HEK293 (cell line): ENCODE results near the gene HIBCH.

Experiments used
- CTCF ChIA-PET: fragments of 350-600 bp; formaldehyde crosslinking; extraction: SDS; loops from one replicate; lab custom pipeline; 2021; ENCODE audit warnings: antibody characterized with exemption; lab: Yijun Ruan, JAX
- POLR2A ChIA-PET: fragments of 300-600 bp; formaldehyde crosslinking; extraction: SDS; loops from one replicate; lab custom pipeline; 2020; ENCODE audit warnings: antibody characterized with exemption, inconsistent platforms; lab: Yijun Ruan, JAX
- H3K27ac ChIP-seq: fragments of 200-500 bp; sonication (Bioruptor generic); 2 replicates; pipeline ENCODE4 v1.5.1; 2014; ENCODE audit warnings: low read depth, low read length, control low read depth, inconsistent platforms; ENCODE audit errors: extremely low read depth
- H3K36me3 ChIP-seq, 2 experiments: fragments of 200-500 bp in 1 of 2; sonication (Bioruptor generic) in 1 of 2; 1 replicate in 1 of 2; 2 replicates in 1 of 2; pipeline ENCODE4 v1.5.1; 2014 to 2017; ENCODE audit warnings: inconsistent platforms in 2 of 2, low read length in 2 of 2; ENCODE audit not compliant: control insufficient read depth in 2 of 2, insufficient read depth in 1 of 2
- H3K4me1 ChIP-seq: fragments of 200-500 bp; sonication (Bioruptor generic); 2 replicates; pipeline ENCODE4 v1.5.1; 2014; ENCODE audit warnings: mild to moderate bottlenecking, low read length, inconsistent platforms; ENCODE audit not compliant: control insufficient read depth, insufficient read depth
- H3K4me3 ChIP-seq: 2 replicates; pipeline ENCODE4 v1.5.1; 2011; ENCODE audit warnings: low read depth, mild to moderate bottlenecking, control low read depth, low read length, moderate library complexity
- H3K9me3 ChIP-seq: fragments of 200-500 bp; sonication (Bioruptor generic); 2 replicates; pipeline ENCODE4 v1.5.1; 2014; ENCODE audit warnings: low read depth, low read length, inconsistent platforms; ENCODE audit not compliant: control insufficient read depth, insufficient read depth
- IKZF3 ChIP-seq: fragments of 450-650 bp; IDR thresholded peaks from 2 replicates; pipeline ENCODE4 v1.5.0; 2018; ENCODE audit warnings: missing biosample characterization, mild to moderate bottlenecking, missing genetic modification characterization, moderate library complexity
- SALL2 ChIP-seq: fragments of 450-650 bp; formaldehyde crosslinking; IDR thresholded peaks from 2 replicates; pipeline ENCODE4 v1.5.0; 2017; ENCODE audit warnings: missing biosample characterization, mild to moderate bottlenecking, missing genetic modification characterization, borderline replicate concordance
- SP2 ChIP-seq: fragments of 450-650 bp; formaldehyde crosslinking; IDR thresholded peaks from 2 replicates; pipeline ENCODE4 v1.5.1; 2016; ENCODE audit warnings: missing biosample characterization, missing genetic modification characterization
- TCF7L2 ChIP-seq: IDR thresholded peaks from 2 replicates; pipeline ENCODE4 v1.6.1; 2011; ENCODE audit warnings: low read depth, mild to moderate bottlenecking, inconsistent platforms, low read length, moderate library complexity, borderline replicate concordance
- WT1 ChIP-seq: fragments of 450-650 bp; formaldehyde crosslinking; IDR thresholded peaks from 2 replicates; pipeline ENCODE4 v1.5.1; 2016; ENCODE audit warnings: missing biosample characterization, missing genetic modification characterization
- YY2 ChIP-seq: fragments of 450-650 bp; formaldehyde crosslinking; IDR thresholded peaks from 2 replicates; pipeline ENCODE4 v1.5.1; 2016; ENCODE audit warnings: missing biosample characterization, missing genetic modification characterization
- ZBTB20 ChIP-seq: fragments of 450-650 bp; formaldehyde crosslinking; IDR thresholded peaks from 2 replicates; pipeline ENCODE4 v1.5.1; 2016; ENCODE audit warnings: missing biosample characterization, missing genetic modification characterization
- ZFHX2 ChIP-seq: fragments of 450-650 bp; formaldehyde crosslinking; conservative IDR thresholded peaks from 2 replicates; pipeline ENCODE4 v1.5.1; 2016; ENCODE audit warnings: missing biosample characterization, missing genetic modification characterization
- ZFP3 ChIP-seq: fragments of 450-650 bp; formaldehyde crosslinking; IDR thresholded peaks from 2 replicates; pipeline ENCODE4 v1.5.1; 2016; ENCODE audit warnings: low read depth, missing biosample characterization, missing genetic modification characterization
- ZNF132 ChIP-seq: fragments of 450-650 bp; formaldehyde crosslinking; IDR thresholded peaks from 2 replicates; pipeline ENCODE4 v1.5.1; 2017; ENCODE audit warnings: missing biosample characterization, missing genetic modification characterization, borderline replicate concordance
- ZNF140 ChIP-seq: fragments of 450-650 bp; formaldehyde crosslinking; IDR thresholded peaks from 2 replicates; pipeline ENCODE4 v1.5.1; 2016; ENCODE audit warnings: missing biosample characterization, missing genetic modification characterization
- ZNF184 ChIP-seq: fragments of 450-650 bp; IDR thresholded peaks from 2 replicates; pipeline ENCODE4 v1.5.1; 2018; ENCODE audit warnings: missing biosample characterization, mild to moderate bottlenecking, missing genetic modification characterization
- ZNF335 ChIP-seq: fragments of 450-650 bp; formaldehyde crosslinking; conservative IDR thresholded peaks from 2 replicates; pipeline ENCODE4 v1.5.1; 2016; ENCODE audit warnings: missing biosample characterization, missing genetic modification characterization
- ZNF416 ChIP-seq: fragments of 450-650 bp; formaldehyde crosslinking; IDR thresholded peaks from 2 replicates; pipeline ENCODE4 v1.5.1; 2016; ENCODE audit warnings: missing biosample characterization, missing genetic modification characterization
- ZNF510 ChIP-seq: fragments of 450-650 bp; formaldehyde crosslinking; IDR thresholded peaks from 2 replicates; pipeline ENCODE4 v1.5.1; 2018; ENCODE audit warnings: mild to moderate bottlenecking, missing genetic modification characterization, missing biosample characterization; ENCODE audit not compliant: insufficient replicate concordance
- ZNF514 ChIP-seq: fragments of 450-650 bp; formaldehyde crosslinking; IDR thresholded peaks from 2 replicates; pipeline ENCODE4 v1.5.1; 2016; ENCODE audit warnings: missing biosample characterization, missing genetic modification characterization
- ZNF560 ChIP-seq: fragments of 450-650 bp; formaldehyde crosslinking; IDR thresholded peaks from 2 replicates; pipeline ENCODE4 v1.5.1; 2017; ENCODE audit warnings: missing biosample characterization, missing genetic modification characterization, borderline replicate concordance
- ZNF610 ChIP-seq: fragments of 450-650 bp; formaldehyde crosslinking; IDR thresholded peaks from 2 replicates; pipeline ENCODE4 v1.5.1; 2016; ENCODE audit warnings: missing biosample characterization, missing genetic modification characterization, borderline replicate concordance
- ZNF621 ChIP-seq: fragments of 450-650 bp; formaldehyde crosslinking; IDR thresholded peaks from 2 replicates; pipeline ENCODE4 v1.5.1; 2017; ENCODE audit warnings: missing biosample characterization, missing genetic modification characterization
- ZNF701 ChIP-seq: fragments of 450-650 bp; formaldehyde crosslinking; IDR thresholded peaks from 2 replicates; pipeline ENCODE4 v1.5.1; 2016; ENCODE audit warnings: missing biosample characterization, missing genetic modification characterization
- ZNF777 ChIP-seq: fragments of 450-650 bp; formaldehyde crosslinking; IDR thresholded peaks from 2 replicates; pipeline ENCODE4 v1.5.1; 2017; ENCODE audit warnings: missing biosample characterization, missing genetic modification characterization, borderline replicate concordance
- TF ChIP-seq, protein P1 (sequence below): fragments of 450-650 bp; formaldehyde crosslinking; IDR thresholded peaks from 2 replicates; pipeline ENCODE4 v1.5.1; 2016; ENCODE audit warnings: missing biosample characterization, missing genetic modification characterization
- TF ChIP-seq, protein P2 (sequence below): fragments of 450-650 bp; formaldehyde crosslinking; IDR thresholded peaks from 2 replicates; pipeline ENCODE4 v1.5.1; 2017; ENCODE audit warnings: missing biosample characterization, missing genetic modification characterization
- TF ChIP-seq, protein P3 (sequence below): fragments of 450-650 bp; formaldehyde crosslinking; optimal IDR thresholded peaks from 2 replicates; pipeline ENCODE3; 2016; ENCODE audit warnings: missing biosample characterization, mild to moderate bottlenecking, missing genetic modification characterization
- TF ChIP-seq, protein P4 (sequence below): fragments of 450-650 bp; formaldehyde crosslinking; IDR thresholded peaks from 2 replicates; pipeline ENCODE4 v1.5.1; 2016; ENCODE audit warnings: missing biosample characterization, missing genetic modification characterization
- TF ChIP-seq, protein P5 (sequence below): fragments of 450-650 bp; formaldehyde crosslinking; IDR thresholded peaks from 2 replicates; pipeline ENCODE4 v1.5.1; 2017; ENCODE audit warnings: missing biosample characterization, missing genetic modification characterization

The HIBCH gene

DNA sequence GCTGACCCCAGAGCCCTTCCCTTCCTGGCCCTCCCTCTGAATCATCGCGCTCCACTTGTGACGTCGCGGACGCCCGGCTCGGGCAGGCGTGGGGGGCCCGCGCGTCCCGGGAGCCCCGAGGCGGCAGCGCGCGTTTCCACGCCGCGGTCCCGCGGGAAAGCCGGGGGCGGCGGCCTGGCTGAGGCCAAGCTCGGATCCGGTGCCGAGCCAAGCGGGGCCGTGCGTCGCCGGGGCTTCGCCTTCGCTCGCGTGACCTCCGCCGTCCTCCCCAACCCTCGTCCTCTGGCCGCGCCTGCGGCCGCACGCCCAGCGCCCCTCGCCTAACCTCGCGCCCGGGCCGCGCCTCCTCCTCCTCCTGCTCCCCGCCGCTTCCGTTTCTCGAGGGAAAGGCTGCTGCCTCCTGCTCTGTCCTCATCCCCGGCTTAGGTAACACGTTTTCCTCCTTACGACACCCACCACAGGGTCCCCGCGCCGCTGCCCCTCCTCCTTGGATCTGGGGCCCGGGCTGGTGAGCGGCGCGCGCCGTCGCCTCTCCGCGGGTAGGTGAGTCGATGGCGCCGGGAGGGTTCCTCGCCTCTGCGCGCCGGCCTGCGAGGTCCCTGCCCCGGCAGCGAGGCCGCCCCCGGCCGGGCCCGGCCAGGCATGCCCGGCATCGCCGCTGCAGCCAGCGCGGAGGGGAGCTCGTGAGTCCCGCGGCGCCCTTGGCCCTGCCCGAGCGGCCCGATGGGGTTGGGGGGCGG is 24.1 kb upstream of the HIBCH start, which contains the start of gene INPP1 (continued):
- TF ChIP-seq ZFP3 (no peak), ZBTB20 (tag by site-specific recombination) (peak; percentile 91), ZNF132 (no peak), ZNF335 (peak; percentile 66; the same call in 1 of the 2 replicates), TCF7L2 (no peak), IKZF3 (tag by site-specific recombination) (0 out of 2 replicates have a peak, but pooled peaks have one; percentile 28), ZNF514 (tag by site-specific recombination) (no peak), ZNF701 (no peak), SALL2 (no peak), ZNF777 (tag by site-specific recombination) (peak; percentile 60; the same call in 1 of the 2 replicates), ZNF610 (tag by site-specific recombination) (no peak)
- TF ChIP-seq, protein P1, sequence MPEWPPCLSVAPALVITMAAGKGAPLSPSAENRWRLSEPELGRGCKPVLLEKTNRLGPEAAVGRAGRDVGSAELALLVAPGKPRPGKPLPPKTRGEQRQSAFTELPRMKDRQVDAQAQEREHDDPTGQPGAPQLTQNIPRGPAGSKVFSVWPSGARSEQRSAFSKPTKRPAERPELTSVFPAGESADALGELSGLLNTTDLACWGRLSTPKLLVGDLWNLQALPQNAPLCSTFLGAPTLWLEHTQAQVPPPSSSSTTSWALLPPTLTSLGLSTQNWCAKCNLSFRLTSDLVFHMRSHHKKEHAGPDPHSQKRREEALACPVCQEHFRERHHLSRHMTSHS (tag by site-specific recombination), result no peak
- TF ChIP-seq, protein P2, sequence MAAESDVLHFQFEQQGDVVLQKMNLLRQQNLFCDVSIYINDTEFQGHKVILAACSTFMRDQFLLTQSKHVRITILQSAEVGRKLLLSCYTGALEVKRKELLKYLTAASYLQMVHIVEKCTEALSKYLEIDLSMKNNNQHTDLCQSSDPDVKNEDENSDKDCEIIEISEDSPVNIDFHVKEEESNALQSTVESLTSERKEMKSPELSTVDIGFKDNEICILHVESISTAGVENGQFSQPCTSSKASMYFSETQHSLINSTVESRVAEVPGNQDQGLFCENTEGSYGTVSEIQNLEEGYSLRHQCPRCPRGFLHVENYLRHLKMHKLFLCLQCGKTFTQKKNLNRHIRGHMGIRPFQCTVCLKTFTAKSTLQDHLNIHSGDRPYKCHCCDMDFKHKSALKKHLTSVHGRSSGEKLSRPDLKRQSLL, result no peak
- TF ChIP-seq, protein P3, sequence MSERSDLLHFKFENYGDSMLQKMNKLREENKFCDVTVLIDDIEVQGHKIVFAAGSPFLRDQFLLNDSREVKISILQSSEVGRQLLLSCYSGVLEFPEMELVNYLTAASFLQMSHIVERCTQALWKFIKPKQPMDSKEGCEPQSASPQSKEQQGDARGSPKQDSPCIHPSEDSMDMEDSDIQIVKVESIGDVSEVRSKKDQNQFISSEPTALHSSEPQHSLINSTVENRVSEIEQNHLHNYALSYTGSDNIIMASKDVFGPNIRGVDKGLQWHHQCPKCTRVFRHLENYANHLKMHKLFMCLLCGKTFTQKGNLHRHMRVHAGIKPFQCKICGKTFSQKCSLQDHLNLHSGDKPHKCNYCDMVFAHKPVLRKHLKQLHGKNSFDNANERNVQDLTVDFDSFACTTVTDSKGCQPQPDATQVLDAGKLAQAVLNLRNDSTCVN, result peak; percentile 97
- TF ChIP-seq, protein P4, sequence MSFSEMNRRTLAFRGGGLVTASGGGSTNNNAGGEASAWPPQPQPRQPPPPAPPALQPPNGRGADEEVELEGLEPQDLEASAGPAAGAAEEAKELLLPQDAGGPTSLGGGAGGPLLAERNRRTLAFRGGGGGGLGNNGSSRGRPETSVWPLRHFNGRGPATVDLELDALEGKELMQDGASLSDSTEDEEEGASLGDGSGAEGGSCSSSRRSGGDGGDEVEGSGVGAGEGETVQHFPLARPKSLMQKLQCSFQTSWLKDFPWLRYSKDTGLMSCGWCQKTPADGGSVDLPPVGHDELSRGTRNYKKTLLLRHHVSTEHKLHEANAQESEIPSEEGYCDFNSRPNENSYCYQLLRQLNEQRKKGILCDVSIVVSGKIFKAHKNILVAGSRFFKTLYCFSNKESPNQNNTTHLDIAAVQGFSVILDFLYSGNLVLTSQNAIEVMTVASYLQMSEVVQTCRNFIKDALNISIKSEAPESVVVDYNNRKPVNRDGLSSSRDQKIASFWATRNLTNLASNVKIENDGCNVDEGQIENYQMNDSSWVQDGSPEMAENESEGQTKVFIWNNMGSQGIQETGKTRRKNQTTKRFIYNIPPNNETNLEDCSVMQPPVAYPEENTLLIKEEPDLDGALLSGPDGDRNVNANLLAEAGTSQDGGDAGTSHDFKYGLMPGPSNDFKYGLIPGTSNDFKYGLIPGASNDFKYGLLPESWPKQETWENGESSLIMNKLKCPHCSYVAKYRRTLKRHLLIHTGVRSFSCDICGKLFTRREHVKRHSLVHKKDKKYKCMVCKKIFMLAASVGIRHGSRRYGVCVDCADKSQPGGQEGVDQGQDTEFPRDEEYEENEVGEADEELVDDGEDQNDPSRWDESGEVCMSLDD, result peak; percentile 61; the same call in 1 of the 2 replicates

DNA sequence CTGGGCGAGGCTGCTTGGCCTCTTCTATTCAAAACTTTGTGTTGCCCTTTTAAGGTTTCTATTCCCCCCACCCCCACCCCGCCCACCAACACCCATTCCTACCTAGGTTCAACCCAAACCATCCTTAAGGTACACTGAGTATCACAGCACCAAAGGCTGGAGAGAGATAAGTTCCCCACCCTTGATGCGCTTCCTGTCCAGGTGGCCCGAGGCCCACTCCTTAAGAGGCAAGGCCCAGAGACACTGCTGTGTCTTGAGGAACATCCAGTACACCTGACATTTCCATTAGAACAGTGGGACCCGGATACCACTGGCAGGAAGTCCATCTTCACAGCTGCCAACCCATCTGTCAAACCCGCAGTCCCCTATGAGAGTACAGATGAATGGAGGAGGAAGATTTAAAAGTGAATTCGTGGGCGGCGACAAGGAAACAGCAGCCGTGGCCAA is 23.5 kb upstream of the HIBCH start:
- CTCF ChIA-PET, result interaction anchor here (0.5 kb wide), 2 partner anchors 11 to 461 kb away, joined by 3 read pairs; no protein-coding TSS in a partner anchor
- TF ChIP-seq WT1 (tag by site-specific recombination), result no peak
- TF ChIP-seq ZNF621, result no peak
- TF ChIP-seq ZFHX2 (tag by site-specific recombination), result peak; percentile 38
- TF ChIP-seq ZNF560 (tag by site-specific recombination), result no peak
- no peak for TF ChIP-seq YY2 (tag by site-specific recombination)
- TF ChIP-seq, protein P3, result no peak
- TF ChIP-seq ZNF184 (tag by site-specific recombination), result no peak
- TF ChIP-seq ZNF510 (tag by site-specific recombination), result no peak
- TF ChIP-seq, protein P5, sequence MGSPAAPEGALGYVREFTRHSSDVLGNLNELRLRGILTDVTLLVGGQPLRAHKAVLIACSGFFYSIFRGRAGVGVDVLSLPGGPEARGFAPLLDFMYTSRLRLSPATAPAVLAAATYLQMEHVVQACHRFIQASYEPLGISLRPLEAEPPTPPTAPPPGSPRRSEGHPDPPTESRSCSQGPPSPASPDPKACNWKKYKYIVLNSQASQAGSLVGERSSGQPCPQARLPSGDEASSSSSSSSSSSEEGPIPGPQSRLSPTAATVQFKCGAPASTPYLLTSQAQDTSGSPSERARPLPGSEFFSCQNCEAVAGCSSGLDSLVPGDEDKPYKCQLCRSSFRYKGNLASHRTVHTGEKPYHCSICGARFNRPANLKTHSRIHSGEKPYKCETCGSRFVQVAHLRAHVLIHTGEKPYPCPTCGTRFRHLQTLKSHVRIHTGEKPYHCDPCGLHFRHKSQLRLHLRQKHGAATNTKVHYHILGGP (tag by site-specific recombination), result no peak
- no peak for TF ChIP-seq ZNF416
- no peak for TF ChIP-seq ZNF140 (tag by site-specific recombination)
- TF ChIP-seq SP2, result peak; percentile 32; the same call in 1 of the 2 replicates
- TF ChIP-seq ZNF335, result 0 out of 2 replicates have a peak, but pooled peaks have one; percentile 50

More for the DNA sequence above, 23.5 kb upstream of the HIBCH start:
- H3K4me1 ChIP-seq, result 0 out of 2 replicates have a peak, but pooled peaks cover 6% of the 10 kb centered on the region
- peaks cover 0 to 6% of the 10 kb centered on the region in 2 experiments; a peak in 1 of 3 replicates for H3K36me3 ChIP-seq
- peak overlapping the region; percentile 60 for H3K4me3 ChIP-seq
- POLR2A ChIA-PET, result interaction anchor here (1.9 kb wide), 1 partner anchor 24 kb away, joined by 11 read pairs; the partner anchor contains the start of gene HIBCH
- peak overlapping the region; percentile 89 for H3K27ac ChIP-seq
- no peaks in the 10 kb centered on the region for H3K9me3 ChIP-seq
